Uterus (tissue), 4 donors: Measurements from ENCODE around the gene ITIH2. TPM values are rescaled to one million over a fixed set of nuclear protein-coding genes. Genes with fewer than 3 reads are reported as not detected.
"Not testable (repeated sequence)": the region's sequence is repeated elsewhere in the genome, so short reads cannot be mapped to it uniquely, and the experiment has no call there.

Experiments
- DNase-seq, 2 donors: peaks; one replicate each; pipeline ENCODE4 v3.0.0-alpha.2; 2019 to 2020
- H3K27ac ChIP-seq, 2 donors: fragments of 200-600 bp; sonication (generic); 1 replicate in 1 of 2; 2 replicates in 1 of 2; pipeline ENCODE4 v1.5.1; 2016 to 2018
- H3K27me3 ChIP-seq, 2 donors: fragments of 200-600 bp; sonication (generic); one replicate each; pipeline ENCODE4 v1.5.1; 2018 to 2019; ENCODE audit warnings: control low read depth in 1 of 2
- H3K36me3 ChIP-seq, 2 donors: fragments of 200-600 bp; sonication (generic); one replicate each; pipeline ENCODE4 v1.5.1; 2019; ENCODE audit warnings: control low read depth in 1 of 2
- H3K4me1 ChIP-seq, 2 donors: fragments of 200-600 bp; sonication (generic); one replicate each; pipeline ENCODE4 v1.5.1; 2018 to 2019; ENCODE audit warnings: control low read depth in 1 of 2
- H3K4me3 ChIP-seq, 2 donors: fragments of 200-600 bp; sonication (generic); 1 replicate in 1 of 2; 2 replicates in 1 of 2; pipeline ENCODE4 v1.5.1; 2018 to 2019; ENCODE audit warnings: mild to moderate bottlenecking in 1 of 2
- H3K9me3 ChIP-seq, 2 donors: fragments of 200-600 bp; sonication (generic); one replicate each; pipeline ENCODE4 v1.5.1; 2019; ENCODE audit warnings: control low read depth in 1 of 2
- POLR2A ChIP-seq, 2 donors: fragments of 450-650 bp; IDR thresholded peaks; one replicate each; pipeline ENCODE4 v1.6.1; 2016; ENCODE audit warnings: antibody characterized with exemption in 2 of 2, mild to moderate bottlenecking in 1 of 2, moderate library complexity in 1 of 2
- intact Hi-C: fragments of 100-400 bp; cut with DNase I; formaldehyde crosslinking; loops from one replicate; pipeline ENCODE4 v1.15.1; 2023; ENCODE audit warnings: low total_unique reads
- total RNA-seq, 4 donors: library from RNA; depleted of rRNA in 3 of 4; stranded (reverse); fragments of >200 nt in 3 of 4; gene quantifications; one replicate each; pipeline versions ENCODE4 v1.1.0 to v1.2.4, GENCODE V29; 2014 to 2023
- TF ChIP-seq, protein P1 (sequence below), 4 experiments: fragments of 200-600 bp in 2 of 4; fragments of 450-650 bp in 2 of 4; sonication (generic) in 2 of 4; IDR thresholded peaks; one replicate each; pipeline ENCODE4 v1.5.1; 2016 to 2019; ENCODE audit warnings: antibody characterized with exemption in 4 of 4, mild to moderate bottlenecking in 2 of 4, moderate library complexity in 1 of 4
- donor health status: DM: yes; HTN: yes; CAD: no.

ITIH2 gene
- total RNA-seq, 4 donors from 2014 or later, result 0.21 TPM; not detected in 3

DNA sequence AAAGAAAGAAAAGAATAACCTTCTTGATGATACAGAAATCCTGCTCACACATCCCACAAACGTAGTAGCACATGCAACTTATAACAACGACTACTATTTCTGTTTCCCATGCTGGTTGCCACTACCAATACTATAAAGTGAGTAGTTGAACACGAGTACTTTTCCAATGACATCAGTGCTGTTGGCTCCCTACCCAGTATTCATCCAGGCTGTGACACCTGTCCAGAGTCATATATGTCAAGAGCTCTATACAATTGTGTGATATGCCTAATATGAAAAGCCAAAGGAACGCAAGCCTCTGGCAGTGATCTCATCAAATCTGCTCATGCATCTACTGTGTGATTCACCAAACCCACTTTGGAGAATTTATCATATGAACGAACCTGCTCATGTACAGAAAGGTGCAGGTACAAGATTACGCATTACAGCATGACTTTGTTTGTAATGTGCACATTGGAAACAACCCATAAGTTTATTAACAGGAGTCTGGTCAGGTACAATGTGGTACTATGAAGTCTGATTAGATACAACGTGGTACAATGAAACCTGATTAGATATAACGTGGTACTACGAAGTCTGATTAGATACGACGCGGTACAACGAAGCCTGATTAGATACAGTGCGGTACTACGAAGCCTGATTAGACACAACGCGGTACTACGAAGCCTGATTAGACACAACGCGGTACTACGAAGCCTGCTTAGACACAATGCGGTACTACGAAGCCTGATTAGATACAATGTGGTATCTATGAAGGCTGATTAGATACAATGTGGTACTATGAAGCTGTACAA is 30.6 kb upstream of the ITIH2 start:
- TF ChIP-seq POLR2A (IDR thresholded peaks at IDR 0.05), result no peak
- TF ChIP-seq, protein P1, sequence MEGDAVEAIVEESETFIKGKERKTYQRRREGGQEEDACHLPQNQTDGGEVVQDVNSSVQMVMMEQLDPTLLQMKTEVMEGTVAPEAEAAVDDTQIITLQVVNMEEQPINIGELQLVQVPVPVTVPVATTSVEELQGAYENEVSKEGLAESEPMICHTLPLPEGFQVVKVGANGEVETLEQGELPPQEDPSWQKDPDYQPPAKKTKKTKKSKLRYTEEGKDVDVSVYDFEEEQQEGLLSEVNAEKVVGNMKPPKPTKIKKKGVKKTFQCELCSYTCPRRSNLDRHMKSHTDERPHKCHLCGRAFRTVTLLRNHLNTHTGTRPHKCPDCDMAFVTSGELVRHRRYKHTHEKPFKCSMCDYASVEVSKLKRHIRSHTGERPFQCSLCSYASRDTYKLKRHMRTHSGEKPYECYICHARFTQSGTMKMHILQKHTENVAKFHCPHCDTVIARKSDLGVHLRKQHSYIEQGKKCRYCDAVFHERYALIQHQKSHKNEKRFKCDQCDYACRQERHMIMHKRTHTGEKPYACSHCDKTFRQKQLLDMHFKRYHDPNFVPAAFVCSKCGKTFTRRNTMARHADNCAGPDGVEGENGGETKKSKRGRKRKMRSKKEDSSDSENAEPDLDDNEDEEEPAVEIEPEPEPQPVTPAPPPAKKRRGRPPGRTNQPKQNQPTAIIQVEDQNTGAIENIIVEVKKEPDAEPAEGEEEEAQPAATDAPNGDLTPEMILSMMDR (IDR thresholded peaks at IDR 0.05), result no peak
- Histone ChIP-seq H3K36me3 (no peaks in the 10 kb centered on the region), H3K9me3 (no peaks in the 10 kb centered on the region), H3K4me3 (no peak overlapping the region), H3K27me3 (no peaks in the 10 kb centered on the region), H3K27ac (no peak overlapping the region), H3K4me1 (no peaks in the 10 kb centered on the region)
- DNase-seq, result no peak
- intact Hi-C loops, result no loop called here

DNA sequence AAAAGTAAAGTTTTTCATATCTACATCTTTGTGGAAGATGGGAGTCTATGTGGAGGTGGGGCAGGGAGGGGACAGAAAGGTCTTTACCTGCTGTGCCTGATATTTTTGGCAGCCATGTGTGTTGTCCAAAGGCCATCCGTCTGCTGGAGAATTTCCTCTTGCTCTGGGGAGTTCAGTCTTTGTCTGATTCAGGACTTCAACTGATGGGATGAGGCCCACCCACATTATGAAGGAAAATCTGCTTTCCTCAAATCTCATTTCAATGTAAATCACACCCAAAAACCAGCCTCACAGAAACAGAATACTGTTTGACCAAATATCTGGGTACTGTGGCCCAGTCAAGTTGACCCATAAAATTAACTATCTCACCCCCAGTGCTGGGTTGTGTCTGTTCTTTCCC is 23.9 kb upstream of the ITIH2 start:
- no peak overlapping the region for H3K27ac ChIP-seq
- intact Hi-C loops, result no loop called here
- no peaks in the 10 kb centered on the region for H3K9me3 ChIP-seq
- no peak for DNase-seq
- H3K4me3 ChIP-seq, result no peak overlapping the region
- no peaks in the 10 kb centered on the region for H3K4me1 ChIP-seq
- no peaks in the 10 kb centered on the region for H3K36me3 ChIP-seq
- TF ChIP-seq, protein P1 (IDR thresholded peaks at IDR 0.05), result no peak
- no peak for TF ChIP-seq POLR2A (IDR thresholded peaks at IDR 0.05)
- H3K27me3 ChIP-seq, result no peaks in the 10 kb centered on the region

DNA sequence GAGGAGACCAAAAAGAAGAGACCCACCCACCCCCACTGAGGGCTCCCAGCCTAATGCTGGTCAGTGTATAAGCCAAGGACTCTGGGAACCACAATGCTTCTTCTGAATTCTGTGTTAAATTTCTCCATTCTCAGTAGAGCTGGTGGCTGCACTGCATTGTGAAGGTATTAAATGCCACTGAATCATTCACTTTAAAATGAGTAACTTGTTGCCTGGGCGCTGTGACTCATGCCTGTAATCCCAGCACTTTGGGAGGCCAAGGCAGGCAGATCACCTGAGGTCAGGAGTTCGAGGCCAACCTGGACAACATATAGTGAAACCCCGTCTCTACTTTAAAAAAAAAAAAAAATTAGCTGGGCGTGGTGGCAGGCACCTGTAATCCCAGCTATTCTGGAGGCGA is 23.0 kb upstream of the ITIH2 start:
- H3K36me3 ChIP-seq, H3K27me3 ChIP-seq, DNase-seq, H3K4me1 ChIP-seq, H3K9me3 ChIP-seq, intact Hi-C loops, H3K4me3 ChIP-seq, H3K27ac ChIP-seq: not testable (repeated sequence)

DNA sequence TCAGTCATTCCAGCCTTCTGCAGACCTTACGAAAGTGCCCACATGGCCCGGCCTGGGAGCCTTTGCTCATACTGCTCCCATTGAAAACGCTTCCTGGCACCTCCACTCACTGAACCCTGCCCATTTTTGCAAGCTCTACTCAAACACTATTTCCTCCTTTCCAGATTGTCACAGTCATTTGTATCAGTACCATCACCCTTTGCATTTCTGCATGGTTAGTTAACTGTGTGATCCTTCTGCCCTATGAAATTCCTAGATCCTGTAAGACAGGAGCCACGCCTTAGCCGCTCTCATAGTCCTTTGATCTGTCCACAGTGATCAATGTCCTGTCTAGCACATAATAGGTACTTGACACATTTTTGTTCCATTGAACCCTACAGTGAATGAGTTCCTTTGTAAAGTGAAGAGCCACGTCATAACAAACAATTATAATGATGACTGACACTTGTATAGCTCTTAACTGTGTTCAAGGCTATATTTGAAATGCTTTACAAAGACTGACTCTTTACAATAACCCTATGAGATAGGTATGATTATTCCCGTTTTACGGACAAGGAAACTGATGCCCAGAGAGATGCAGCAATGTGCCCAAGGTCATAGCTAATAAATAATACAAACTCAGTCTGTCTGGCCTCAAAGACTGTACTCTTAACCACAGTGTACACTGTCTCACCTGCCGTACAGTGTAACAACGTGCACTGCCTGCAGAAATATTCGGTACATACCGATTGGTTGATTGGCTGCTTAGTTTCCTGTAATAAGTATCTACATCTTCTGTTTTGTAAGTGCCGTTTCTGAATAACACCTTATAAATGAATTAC is 16.6 kb upstream of the ITIH2 start:
- no peak overlapping the region for H3K4me3 ChIP-seq
- no peaks in the 10 kb centered on the region for H3K36me3 ChIP-seq
- no peaks in the 10 kb centered on the region for H3K27me3 ChIP-seq
- no peak overlapping the region for H3K27ac ChIP-seq
- H3K4me1 ChIP-seq, result no peaks in the 10 kb centered on the region
- H3K9me3 ChIP-seq, result no peaks in the 10 kb centered on the region
- intact Hi-C loops, result loop anchor here (5.0 kb wide), 1 partner anchor 159 kb away; no protein-coding TSS in a partner anchor
- no peak for DNase-seq
- TF ChIP-seq, protein P1 (IDR thresholded peaks at IDR 0.05), result no peak
- no peak for TF ChIP-seq POLR2A (IDR thresholded peaks at IDR 0.05)

DNA sequence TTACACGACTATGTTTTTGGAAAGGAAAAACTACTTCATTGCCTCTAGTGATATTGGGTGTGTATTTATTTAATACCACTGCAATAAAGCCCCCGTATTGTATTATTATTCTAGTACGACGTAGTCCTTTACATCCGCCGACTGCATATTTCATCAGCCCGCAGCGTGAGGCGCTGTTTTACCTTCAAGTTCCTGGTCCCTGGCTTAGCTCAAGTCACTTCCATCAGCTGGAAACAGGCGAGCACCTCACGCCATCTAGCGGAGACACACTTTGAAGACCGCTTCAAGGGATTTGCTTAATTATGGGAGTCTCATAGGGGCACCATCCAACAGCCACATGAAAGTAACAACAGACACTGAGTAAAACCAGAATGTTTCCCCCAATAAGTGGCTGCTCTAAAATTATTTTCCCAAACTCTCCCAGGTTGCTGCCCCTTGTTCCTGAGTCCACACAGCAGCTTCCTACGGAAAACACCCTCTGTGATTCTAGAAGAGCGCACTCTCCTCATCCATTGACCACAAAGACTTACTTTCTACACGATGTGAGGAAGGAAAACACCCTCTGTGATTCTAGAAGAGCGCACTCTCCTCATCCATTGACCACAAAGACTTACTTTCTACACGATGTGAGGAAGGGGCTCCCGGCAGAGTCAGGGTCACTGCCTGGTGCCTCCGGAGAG is 15.7 kb upstream of the ITIH2 start:
- H3K4me3 ChIP-seq, result no peak overlapping the region
- intact Hi-C loops, result loop anchor here (5.0 kb wide), 1 partner anchor 160 kb away; no protein-coding TSS in a partner anchor

More for the DNA sequence above, 15.7 kb upstream of the ITIH2 start:
- no peaks in the 10 kb centered on the region for H3K27me3 ChIP-seq
- no peaks in the 10 kb centered on the region for H3K4me1 ChIP-seq
- peak; percentile 82 to 86 for DNase-seq
- no peaks in the 10 kb centered on the region for H3K9me3 ChIP-seq
- H3K27ac ChIP-seq, result no peak overlapping the region
- TF ChIP-seq POLR2A (IDR thresholded peaks at IDR 0.05), result no peak
- TF ChIP-seq, protein P1 (IDR thresholded peaks at IDR 0.05), result peak; percentile 88 to 98 (median 93)
- H3K36me3 ChIP-seq, result no peaks in the 10 kb centered on the region
